ENCODE results near the gene WASHC4.

Gene WASHC4

DNA sequence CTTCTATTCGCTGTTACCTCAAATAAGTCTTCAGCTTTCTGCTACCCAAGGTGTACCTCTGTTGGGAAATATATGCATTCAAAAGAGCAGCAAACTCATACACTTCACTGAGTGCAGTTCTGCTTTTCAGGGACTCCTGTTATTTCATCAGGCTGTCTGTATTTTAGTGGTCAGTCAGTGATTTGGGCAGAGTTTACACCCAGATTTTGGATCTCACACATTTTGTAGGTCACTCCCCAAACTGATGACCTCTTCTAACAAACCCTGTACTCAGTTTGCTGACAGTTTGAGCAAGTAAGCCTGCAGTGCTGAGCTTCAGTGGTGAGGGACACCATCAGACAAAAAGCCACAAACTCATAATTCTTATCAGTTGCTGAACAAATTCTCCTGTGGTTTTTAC is 8.2 kb upstream of the WASHC4 start:
- WGBS (ENCODE audit: extremely low coverage, insufficient coverage, insufficient read length), result no CpG with 5 or more reads among the region's 1 CpG
- Histone ChIP-seq H3K14ac (ENCODE audit: low read length) (no peak overlapping the region), H3K79me1 (ENCODE audit: low read length) (no peaks in the 10 kb centered on the region), H2AFZ (ENCODE audit: insufficient read depth, low read length, poor library complexity) (no peak overlapping the region), H3K27ac (ENCODE audit: low read depth, low read length) (no peak overlapping the region), H2BK5ac (ENCODE audit: low read depth, low read length, poor library complexity) (no peak overlapping the region), H3K23ac (ENCODE audit: low read length) (no peak overlapping the region), H3K9ac (ENCODE audit: low read length) (no peak overlapping the region), H3K9me3 (ENCODE audit: insufficient read depth, low read depth, low read length) (peaks cover 4% of the 10 kb centered on the region), H2BK12ac (ENCODE audit: low read length) (no peak overlapping the region), H3K27me3 (ENCODE audit: insufficient read depth, low read length) (no peaks in the 10 kb centered on the region), H3K18ac (ENCODE audit: low read length) (no peak overlapping the region), H4K12ac (ENCODE audit: low read depth, low read length) (no peak overlapping the region), H3K4me2 (ENCODE audit: low read length) (no peak overlapping the region), H3K4me1 (ENCODE audit: control insufficient read depth in 1 of 2, insufficient read depth in 2 of 2, low read length in 2 of 2) (peaks cover 2% of the 10 kb centered on the region in 2 experiments), H3K79me2 (ENCODE audit: control insufficient read depth, insufficient read depth, low read length, poor library complexity) (no peaks in the 10 kb centered on the region), H2BK120ac (ENCODE audit: insufficient read depth, low read length, poor library complexity) (no peak overlapping the region), H3K4ac (ENCODE audit: low read depth, low read length) (no peak overlapping the region), H4K91ac (ENCODE audit: low read depth, low read length) (no peak overlapping the region), H3K36me3 (ENCODE audit: control insufficient read depth in 1 of 2, insufficient read depth in 2 of 2, low read length in 2 of 2) (peaks cover 1 to 2% of the 10 kb centered on the region in 2 experiments), H2AK5ac (ENCODE audit: low read length) (no peak overlapping the region), H4K8ac (ENCODE audit: low read depth, low read length) (no peak overlapping the region), H3K4me3 (ENCODE audit: low read depth, low read length) (no peak overlapping the region)
- no peak for DNase-seq

GRCh38 chr12:105100207-105100985 is 7.1 kb upstream of the WASHC4 start:
- Histone ChIP-seq H2AFZ (ENCODE audit: insufficient read depth, low read length, poor library complexity) (no peak overlapping the region), H2AK5ac (ENCODE audit: low read length) (no peak overlapping the region), H3K9ac (ENCODE audit: low read length) (no peak overlapping the region), H4K8ac (ENCODE audit: low read depth, low read length) (peak overlapping the region; percentile 28), H3K18ac (ENCODE audit: low read length) (no peak overlapping the region), H3K4me1 (ENCODE audit: control insufficient read depth in 1 of 2, insufficient read depth in 2 of 2, low read length in 2 of 2) (peaks cover 2% of the 10 kb centered on the region in 2 experiments), H2BK12ac (ENCODE audit: low read length) (no peak overlapping the region), H3K79me2 (ENCODE audit: control insufficient read depth, insufficient read depth, low read length, poor library complexity) (no peaks in the 10 kb centered on the region), H3K79me1 (ENCODE audit: low read length) (no peaks in the 10 kb centered on the region), H3K27ac (ENCODE audit: low read depth, low read length) (no peak overlapping the region), H2BK120ac (ENCODE audit: insufficient read depth, low read length, poor library complexity) (peak overlapping the region; percentile 33), H3K27me3 (ENCODE audit: insufficient read depth, low read length) (no peaks in the 10 kb centered on the region), H3K9me3 (ENCODE audit: insufficient read depth, low read depth, low read length) (peaks cover 2% of the 10 kb centered on the region), H3K4ac (ENCODE audit: low read depth, low read length) (no peak overlapping the region), H4K91ac (ENCODE audit: low read depth, low read length) (no peak overlapping the region), H3K36me3 (ENCODE audit: control insufficient read depth in 1 of 2, insufficient read depth in 2 of 2, low read length in 2 of 2) (no peaks in the 10 kb centered on the region), H2BK5ac (ENCODE audit: low read depth, low read length, poor library complexity) (no peak overlapping the region), H3K23ac (ENCODE audit: low read length) (no peak overlapping the region), H3K4me3 (ENCODE audit: low read depth, low read length) (no peak overlapping the region), H3K14ac (ENCODE audit: low read length) (no peak overlapping the region), H3K4me2 (ENCODE audit: low read length) (no peak overlapping the region), H4K12ac (ENCODE audit: low read depth, low read length) (no peak overlapping the region)
- peak in 1 of 2 donors; percentile 64 for DNase-seq
- WGBS (ENCODE audit: extremely low coverage, insufficient coverage, insufficient read length), result no CpG with 5 or more reads among the region's 7 CpGs

GRCh38 chr12:105100998-105101397 is 6.5 kb upstream of the WASHC4 start:
- H2BK120ac ChIP-seq (ENCODE audit: insufficient read depth, low read length, poor library complexity), result no peak overlapping the region
- H3K27me3 ChIP-seq (ENCODE audit: insufficient read depth, low read length), result no peaks in the 10 kb centered on the region
- no peak overlapping the region for H3K4ac ChIP-seq (ENCODE audit: low read depth, low read length)
- H3K27ac ChIP-seq (ENCODE audit: low read depth, low read length), result no peak overlapping the region
- H3K79me2 ChIP-seq (ENCODE audit: control insufficient read depth, insufficient read depth, low read length, poor library complexity), result no peaks in the 10 kb centered on the region
- H3K4me2 ChIP-seq (ENCODE audit: low read length), result no peak overlapping the region
- no peak overlapping the region for H3K18ac ChIP-seq (ENCODE audit: low read length)
- no peaks in the 10 kb centered on the region for H3K79me1 ChIP-seq (ENCODE audit: low read length)
- H4K91ac ChIP-seq (ENCODE audit: low read depth, low read length), result no peak overlapping the region
- H3K36me3 ChIP-seq (ENCODE audit: control insufficient read depth in 1 of 2, insufficient read depth in 2 of 2, low read length in 2 of 2), result no peaks in the 10 kb centered on the region
- no peak overlapping the region for H3K23ac ChIP-seq (ENCODE audit: low read length)
- H2AK5ac ChIP-seq (ENCODE audit: low read length), result no peak overlapping the region
- no peak overlapping the region for H3K4me3 ChIP-seq (ENCODE audit: low read depth, low read length)
- H3K9me3 ChIP-seq (ENCODE audit: insufficient read depth, low read depth, low read length), result peaks cover 2% of the 10 kb centered on the region
- no peak overlapping the region for H4K12ac ChIP-seq (ENCODE audit: low read depth, low read length)
- no peak overlapping the region for H2AFZ ChIP-seq (ENCODE audit: insufficient read depth, low read length, poor library complexity)
- peaks cover 2% of the 10 kb centered on the region in 2 experiments for H3K4me1 ChIP-seq (ENCODE audit: control insufficient read depth in 1 of 2, insufficient read depth in 2 of 2, low read length in 2 of 2)
- no peak overlapping the region for H3K9ac ChIP-seq (ENCODE audit: low read length)
- DNase-seq, result peak in 1 of 2 donors; percentile 22
- H3K14ac ChIP-seq (ENCODE audit: low read length), result no peak overlapping the region
- no peak overlapping the region for H2BK5ac ChIP-seq (ENCODE audit: low read depth, low read length, poor library complexity)
- H2BK12ac ChIP-seq (ENCODE audit: low read length), result no peak overlapping the region
- H4K8ac ChIP-seq (ENCODE audit: low read depth, low read length), result no peak overlapping the region

DNA sequence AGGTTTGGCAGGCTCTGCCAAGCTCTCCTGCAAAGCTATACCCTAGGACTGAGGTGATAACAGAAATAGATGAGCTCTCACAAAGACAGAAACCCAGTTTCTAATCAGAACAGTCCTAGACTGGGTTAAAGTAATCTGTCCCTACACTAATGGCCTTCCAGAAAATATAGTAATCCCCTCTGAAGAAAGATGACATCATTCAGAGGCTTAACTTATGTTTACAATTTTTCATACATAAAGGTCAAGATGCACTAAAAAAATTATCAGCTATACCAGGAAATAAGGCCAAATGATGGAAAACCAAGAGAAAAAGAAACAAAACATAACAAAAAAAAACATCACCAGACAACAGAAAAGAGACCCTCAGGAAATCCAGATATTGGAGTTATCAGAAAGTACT is 4.9 kb upstream of the WASHC4 start:
- H3K27ac ChIP-seq (ENCODE audit: low read depth, low read length), result no peak overlapping the region
- H4K91ac ChIP-seq (ENCODE audit: low read depth, low read length), result no peak overlapping the region
- H3K79me1 ChIP-seq (ENCODE audit: low read length), result peaks cover 4% of the 10 kb centered on the region
- no peaks in the 10 kb centered on the region for H3K9me3 ChIP-seq (ENCODE audit: insufficient read depth, low read depth, low read length)
- no peak overlapping the region for H2BK12ac ChIP-seq (ENCODE audit: low read length)
- no peak overlapping the region for H3K9ac ChIP-seq (ENCODE audit: low read length)
- no peak overlapping the region for H3K23ac ChIP-seq (ENCODE audit: low read length)
- no peak overlapping the region for H4K12ac ChIP-seq (ENCODE audit: low read depth, low read length)
- no peaks in the 10 kb centered on the region for H3K27me3 ChIP-seq (ENCODE audit: insufficient read depth, low read length)
- H2AFZ ChIP-seq (ENCODE audit: insufficient read depth, low read length, poor library complexity), result no peak overlapping the region
- no peak overlapping the region for H4K8ac ChIP-seq (ENCODE audit: low read depth, low read length)
- H3K4ac ChIP-seq (ENCODE audit: low read depth, low read length), result no peak overlapping the region
- H3K18ac ChIP-seq (ENCODE audit: low read length), result no peak overlapping the region
- H3K4me1 ChIP-seq (ENCODE audit: control insufficient read depth in 1 of 2, insufficient read depth in 2 of 2, low read length in 2 of 2), result peaks cover 2% of the 10 kb centered on the region in 2 experiments
- H3K79me2 ChIP-seq (ENCODE audit: control insufficient read depth, insufficient read depth, low read length, poor library complexity), result peaks cover under 1% of the 10 kb centered on the region
- no peak overlapping the region for H2BK120ac ChIP-seq (ENCODE audit: insufficient read depth, low read length, poor library complexity)
- no peaks in the 10 kb centered on the region for H3K36me3 ChIP-seq (ENCODE audit: control insufficient read depth in 1 of 2, insufficient read depth in 2 of 2, low read length in 2 of 2)
- H3K4me3 ChIP-seq (ENCODE audit: low read depth, low read length), result no peak overlapping the region
- H3K14ac ChIP-seq (ENCODE audit: low read length), result no peak overlapping the region
- no peak overlapping the region for H2BK5ac ChIP-seq (ENCODE audit: low read depth, low read length, poor library complexity)
- no peak overlapping the region for H3K4me2 ChIP-seq (ENCODE audit: low read length)
- no peak for DNase-seq
- H2AK5ac ChIP-seq (ENCODE audit: low read length), result no peak overlapping the region
